H1 (cell line): Measurements from ENCODE around the gene SBF2. TPM values are rescaled to one million over a fixed set of nuclear protein-coding genes. Genes with fewer than 3 reads are reported as not detected.

Experiments used
- CTCF ChIA-PET: fragments of 300-600 bp; sonication (Branson Sonifier 250); formaldehyde crosslinking; loops from one replicate; lab custom pipeline; 2021; ENCODE audit not compliant: partially characterized antibody; lab: Charles Lee
- POLR2A ChIA-PET: fragments of 300-600 bp; sonication (Branson Sonifier 250); formaldehyde crosslinking; loops from one replicate; lab custom pipeline; 2021; ENCODE audit warnings: inconsistent platforms; ENCODE audit not compliant: partially characterized antibody; lab: Charles Lee
- DNase-seq, 2 experiments: peaks; one replicate each; pipeline versions ENCODE4 v3.0.0 to v3.0.0-alpha.2; 2010 to 2022; ENCODE audit warnings: low spot score in 2 of 2, low read depth in 1 of 2, mixed read lengths in 1 of 2
- FAIRE-seq: peaks from 2 replicates; lab custom pipeline; 2011; peaks lifted over from hg19 to GRCh38; lab: Jason Lieb, UNC
- H2AFZ ChIP-seq: 2 replicates; pipeline ENCODE4 v1.8.1; 2012; ENCODE audit warnings: low read length, inconsistent platforms
- H2AK5ac ChIP-seq: 2 replicates; pipeline ENCODE4 v1.6.1; 2013; ENCODE audit warnings: low read depth, low read length
- H2BK120ac ChIP-seq: replicated peaks from 2 replicates; pipeline ENCODE3; 2013; ENCODE audit warnings: low read depth, low read length, inconsistent platforms
- H2BK12ac ChIP-seq: 2 replicates; pipeline ENCODE4 v1.6.1; 2013; ENCODE audit warnings: low read depth, low read length
- H2BK15ac ChIP-seq: 2 replicates; pipeline ENCODE4 v1.6.1; 2013; ENCODE audit warnings: low read length
- H2BK20ac ChIP-seq: 2 replicates; pipeline ENCODE4 v1.6.1; 2013; ENCODE audit warnings: low read length
- H2BK5ac ChIP-seq: 2 replicates; pipeline ENCODE4 v1.6.1; 2013; ENCODE audit warnings: low read depth, low read length
- H3K14ac ChIP-seq: 2 replicates; pipeline ENCODE4 v1.6.1; 2013; ENCODE audit warnings: inconsistent platforms; ENCODE audit not compliant: insufficient read length
- H3K18ac ChIP-seq: 2 replicates; pipeline ENCODE4 v1.6.1; 2013; ENCODE audit warnings: low read length; ENCODE audit errors: extremely low read depth
- H3K23ac ChIP-seq: 2 replicates; pipeline ENCODE4 v1.6.1; 2013; ENCODE audit warnings: inconsistent platforms; ENCODE audit not compliant: insufficient read length
- H3K23me2 ChIP-seq: 2 replicates; pipeline ENCODE4 v1.6.1; 2013; ENCODE audit warnings: low read depth, low read length
- H3K27ac ChIP-seq: 2 replicates; pipeline ENCODE4 v1.6.1; 2011; ENCODE audit warnings: low read depth, low read length, inconsistent platforms
- H3K27me3 ChIP-seq, 4 experiments: replicated peaks in 1 of 4; 1 replicate in 1 of 4; 2 replicates in 3 of 4; pipeline versions ENCODE4 v1.6.1 to v1.8.1; 2011 to 2013; ENCODE audit warnings: low read length in 3 of 4, mild to moderate bottlenecking in 3 of 4, inconsistent platforms in 2 of 4, mixed read lengths in 2 of 4, moderate library complexity in 1 of 4; ENCODE audit not compliant: control insufficient read depth in 3 of 4, insufficient read depth in 3 of 4; ENCODE audit errors: extremely low read depth in 1 of 4
- H3K36me3 ChIP-seq, 4 experiments: 2 replicates each; pipeline versions ENCODE4 v1.6.1 to v1.8.1; 2011 to 2013; ENCODE audit warnings: mild to moderate bottlenecking in 4 of 4, low read length in 3 of 4, moderate library complexity in 2 of 4, control low read depth in 1 of 4, inconsistent platforms in 1 of 4; ENCODE audit not compliant: insufficient read depth in 4 of 4, control insufficient read depth in 2 of 4
- H3K4ac ChIP-seq: replicated peaks from 2 replicates; pipeline ENCODE3; 2013; ENCODE audit warnings: low read length, low read depth, mixed read lengths, inconsistent platforms; ENCODE audit not compliant: insufficient read length
- H3K4me1 ChIP-seq, 4 experiments: replicated peaks in 1 of 4; 1 replicate in 1 of 4; 2 replicates in 3 of 4; pipeline versions ENCODE4 v1.6.1 to v1.8.1; 2011 to 2013; ENCODE audit warnings: low read length in 3 of 4, inconsistent platforms in 2 of 4, mixed read lengths in 1 of 4; ENCODE audit not compliant: insufficient read depth in 4 of 4, control insufficient read depth in 3 of 4
- H3K4me2 ChIP-seq, 2 experiments: 2 replicates each; pipeline versions ENCODE4 v1.6.1 to v1.8.1; 2011 to 2013; ENCODE audit warnings: low read depth in 2 of 2, low read length in 2 of 2, control low read depth in 1 of 2, inconsistent platforms in 1 of 2, mild to moderate bottlenecking in 1 of 2; ENCODE audit not compliant: insufficient read depth in 1 of 2
- H3K4me3 ChIP-seq, 4 experiments: fragments of 200-600, 300-600 bp in 1 of 4; sonication (generic), shearing (Covaris generic), sonication (Bioruptor Twin) in 1 of 4; 2 replicates each; pipeline versions ENCODE4 v1.5.1 to v1.8.1; 2011 to 2016; ENCODE audit warnings: low read length in 4 of 4, low read depth in 3 of 4, control low read depth in 2 of 4, inconsistent platforms in 2 of 4, mild to moderate bottlenecking in 2 of 4, mixed read lengths in 1 of 4, moderate library complexity in 1 of 4; ENCODE audit not compliant: insufficient read depth in 2 of 4; ENCODE audit errors: extremely low read depth in 1 of 4
- H3K56ac ChIP-seq: replicated peaks from 2 replicates; pipeline ENCODE3; 2013; ENCODE audit warnings: low read depth, mild to moderate bottlenecking, mixed read lengths, low read length, inconsistent platforms; ENCODE audit not compliant: insufficient read length
- H3K79me1 ChIP-seq: 2 replicates; pipeline ENCODE4 v1.6.1; 2013; ENCODE audit warnings: low read depth, low read length, control low read depth
- H3K79me2 ChIP-seq, 2 experiments: 2 replicates each; pipeline versions ENCODE4 v1.6.1 to v1.8.1; 2012 to 2013; ENCODE audit warnings: low read length in 2 of 2, mild to moderate bottlenecking in 2 of 2, inconsistent platforms in 1 of 2; ENCODE audit not compliant: insufficient read depth in 2 of 2, control insufficient read depth in 1 of 2
- H3K9ac ChIP-seq, 4 experiments: replicated peaks in 1 of 4; 1 replicate in 1 of 4; 2 replicates in 3 of 4; pipeline versions ENCODE4 v1.6.1 to v1.8.1; 2011 to 2013; ENCODE audit warnings: low read depth in 3 of 4, low read length in 3 of 4, control low read depth in 2 of 4, mild to moderate bottlenecking in 2 of 4, moderate library complexity in 2 of 4, inconsistent platforms in 1 of 4; ENCODE audit errors: extremely low read depth in 1 of 4
- H3K9me3 ChIP-seq, 2 experiments: 2 replicates each; pipeline versions ENCODE4 v1.6.1 to v1.8.1; 2012 to 2013; ENCODE audit warnings: mild to moderate bottlenecking in 2 of 2, moderate library complexity in 2 of 2, control low read depth in 1 of 2, inconsistent platforms in 1 of 2, low read depth in 1 of 2, low read length in 1 of 2, mixed read lengths in 1 of 2; ENCODE audit not compliant: insufficient read depth in 2 of 2
- H4K20me1 ChIP-seq, 2 experiments: replicated peaks in 1 of 2; 2 replicates each; pipeline versions ENCODE3 to v1.8.1; 2011 to 2013; ENCODE audit warnings: inconsistent platforms in 2 of 2, low read length in 2 of 2, mild to moderate bottlenecking in 1 of 2; ENCODE audit not compliant: insufficient read depth in 2 of 2, control insufficient read depth in 1 of 2
- H4K5ac ChIP-seq: 2 replicates; pipeline ENCODE4 v1.6.1; 2013; ENCODE audit warnings: low read length, low read depth, mixed read lengths, inconsistent platforms; ENCODE audit not compliant: insufficient read length
- H4K8ac ChIP-seq: 2 replicates; pipeline ENCODE4 v1.8.0; 2013; ENCODE audit warnings: mild to moderate bottlenecking, moderate library complexity, low read length, inconsistent platforms; ENCODE audit not compliant: insufficient read depth; ENCODE audit errors: extremely low read depth
- H4K91ac ChIP-seq: replicated peaks from 2 replicates; pipeline ENCODE3; 2013; ENCODE audit warnings: low read length, mixed read lengths, inconsistent platforms; ENCODE audit not compliant: insufficient read length
- CEBPB ChIP-seq: IDR thresholded peaks from 2 replicates; pipeline ENCODE4 v1.6.1; 2012; ENCODE audit warnings: low read depth, low read length
- EZH2 ChIP-seq: fragments of 200-600 bp; sonication (generic); IDR thresholded peaks from 2 replicates; pipeline ENCODE4 v1.7.1; 2012; ENCODE audit warnings: low read depth, mild to moderate bottlenecking, moderate library complexity, low read length, inconsistent platforms; ENCODE audit not compliant: severe bottlenecking
- MAX ChIP-seq: IDR thresholded peaks from 2 replicates; pipeline ENCODE4 v1.6.1; 2012; ENCODE audit warnings: inconsistent platforms
- YY1 ChIP-seq: IDR thresholded peaks from 2 replicates; pipeline ENCODE4 v1.6.1; 2011; ENCODE audit warnings: low read depth, mild to moderate bottlenecking, low read length
- ZNF274 ChIP-seq: IDR thresholded peaks from 2 replicates; pipeline ENCODE4 v1.7.0; 2012; ENCODE audit warnings: low read length, borderline replicate concordance; ENCODE audit errors: extremely low read depth
- WGBS, 2 experiments: shearing (Covaris generic) in 1 of 2; methylation state at CpG; one replicate each; pipeline versions ENCODE4 v1.1.6 to v1.1.7; 2013 to 2015; ENCODE audit warnings: low lambda C conversion rate in 2 of 2, mixed read lengths in 2 of 2, inconsistent platforms in 1 of 2, low coverage in 1 of 2, missing lambda C conversion rate in 1 of 2; ENCODE audit not compliant: insufficient replicate concordance in 2 of 2, insufficient coverage in 1 of 2, insufficient read length in 1 of 2; ENCODE audit errors: extremely low coverage in 1 of 2, missing lambda C conversion rate in 1 of 2; 5-methylcytosine and 5-hydroxymethylcytosine counted together
- polyA plus RNA-seq, 7 experiments: library from polyadenylated mRNA; depleted of rRNA in 3 of 7; stranded (reverse) in 5 of 7; unstranded in 2 of 7; fragments of >200 nt in 5 of 7; fragments of 200-250 nt in 2 of 7; gene quantifications; 1 replicate in 5 of 7; 2 replicates in 1 of 7; 4 replicates in 1 of 7; pipeline versions ENCODE4 v1.2.1 to v1.2.3, GENCODE V29; 2011 to 2013; ENCODE audit warnings: missing spikeins in 2 of 7, mixed read lengths in 2 of 7
- total RNA-seq: library from RNA; stranded (reverse); fragmentation: NEBNext Ultra II Directional; extraction: Animal tissue kit (Norgen Biotek cat#: 25700); gene quantifications from 2 replicates; pipeline ENCODE4 v1.2.1, GENCODE V29; 2021

The SBF2 gene
- total and polyA plus RNA-seq, 2 of the 8 experiments (the other 6 are each of a cell fraction or from before 2014, with no cell fraction given): 36.7 to 50.5 TPM

GRCh38 chr11:9973921-9974320 lies 320.1 kb downstream of the SBF2 start:
- Histone ChIP-seq H3K18ac (no peak overlapping the region), H3K27me3 (no peaks in the 10 kb centered on the region), H2AK5ac (no peak overlapping the region), H3K79me2 (no peaks in the 10 kb centered on the region), H2AFZ (no peak overlapping the region), H4K91ac (no peak overlapping the region), H3K4ac (no peak overlapping the region), H3K23me2 (no peaks in the 10 kb centered on the region), H3K4me1 (peaks cover 0 to 8% (median 5%) of the 10 kb centered on the region in 4 experiments; a peak in 4 of 7 replicates), H2BK5ac (no peak overlapping the region), H4K5ac (no peak overlapping the region), H2BK12ac (no peak overlapping the region), H3K56ac (no peak overlapping the region), H4K20me1 (no peaks in the 10 kb centered on the region), H3K27ac (no peak overlapping the region), H3K4me2 (no peak overlapping the region), H3K9me3 (no peaks in the 10 kb centered on the region), H3K79me1 (no peaks in the 10 kb centered on the region), H4K8ac (no peak overlapping the region), H3K23ac (no peak overlapping the region), H3K9ac (no peak overlapping the region), H3K4me3 (no peak overlapping the region), H2BK20ac (no peak overlapping the region), H2BK120ac (no peak overlapping the region), H2BK15ac (no peak overlapping the region), H3K14ac (no peak overlapping the region), H3K36me3 (no peaks in the 10 kb centered on the region)
- no peak for TF ChIP-seq CEBPB
- no peak for TF ChIP-seq ZNF274
- TF ChIP-seq MAX: no peak
- TF ChIP-seq YY1: no peak
- no peak for TF ChIP-seq EZH2
- ChIA-PET POLR2A (no interaction called here), CTCF (interaction anchor here (1.1 to 3.8 kb wide), 11 partner anchors 10 to 443 kb away, joined by 3 to 23 read pairs (median 10); no protein-coding TSS in a partner anchor)
- WGBS, 2 experiments: 88% methylated on average over 3 of the region's 3 CpGs; no CpG with 5 or more reads in 1 of the 2 experiments
- DNase-seq (no peak), FAIRE-seq (no peak)
